Activated CD8-positive, alpha-beta memory T cell treated with anti-CD3 and anti-CD28 coated beads, Interleukin-2, amount 50 U/mL, for 24 hours (primary cell): ENCODE results near the gene SIRT4.
"Not testable (repeated sequence)": the region's sequence is repeated elsewhere in the genome, so short reads cannot be mapped to it uniquely, and the experiment has no call there.

Experiments used
- DNase-seq: peaks from one replicate; pipeline ENCODE4 v3.0.0-alpha.2; 2020; ENCODE audit errors: extremely low read depth

Gene SIRT4

GRCh38 chr12:120335447-120335846 is 33.3 kb downstream of the SIRT4 start:
- DNase-seq, result not testable (repeated sequence)

GRCh38 chr12:120336392-120336791 is 34.3 kb downstream of the SIRT4 start:
- not testable (repeated sequence) for DNase-seq

GRCh38 chr12:120337730-120338129 is 35.6 kb downstream of the SIRT4 start:
- DNase-seq, result no peak

GRCh38 chr12:120339256-120339655 is 37.1 kb downstream of the SIRT4 start:
- DNase-seq, result no peak

- no peak for DNase-seq
These were observed 40.3 kb downstream of the SIRT4 start for GRCh38 chr12:120342175-120343038.

- DNase-seq, result no peak
These were observed 41.0 kb downstream of the SIRT4 start for GRCh38 chr12:120343039-120343537.

- no peak for DNase-seq
These were observed 41.6 kb downstream of the SIRT4 start for GRCh38 chr12:120343692-120344091.

GRCh38 chr12:120346031-120346430 is 43.9 kb downstream of the SIRT4 start:
- no peak for DNase-seq

GRCh38 chr12:120346681-120347080 is 44.6 kb downstream of the SIRT4 start:
- no peak for DNase-seq

- no peak for DNase-seq
These were observed 45.6 kb downstream of the SIRT4 start for GRCh38 chr12:120347766-120348165.

- no peak for DNase-seq
These were observed 48.6 kb downstream of the SIRT4 start for GRCh38 chr12:120350576-120351350.

- no peak for DNase-seq
These were observed 50.0 kb downstream of the SIRT4 start for GRCh38 chr12:120352117-120352516.

- no peak for DNase-seq
These were observed 51.0 kb downstream of the SIRT4 start for GRCh38 chr12:120353136-120353535.

- no peak for DNase-seq
These were observed 51.6 kb downstream of the SIRT4 start for GRCh38 chr12:120353556-120354317.

- DNase-seq, result peak; percentile 52
These were observed 54.5 kb downstream of the SIRT4 start for GRCh38 chr12:120356567-120357030.

GRCh38 chr12:120357104-120357503 is 55.0 kb downstream of the SIRT4 start:
- DNase-seq, result no peak

GRCh38 chr12:120358412-120359100 is 56.4 kb downstream of the SIRT4 start:
- DNase-seq, result no peak

GRCh38 chr12:120359128-120359527 is 57.0 kb downstream of the SIRT4 start:
- DNase-seq, result no peak

- DNase-seq, result no peak
These were observed 59.5 kb downstream of the SIRT4 start for GRCh38 chr12:120361506-120362208.
